ENCODE results near the gene COLEC12.

The COLEC12 gene

DNA sequence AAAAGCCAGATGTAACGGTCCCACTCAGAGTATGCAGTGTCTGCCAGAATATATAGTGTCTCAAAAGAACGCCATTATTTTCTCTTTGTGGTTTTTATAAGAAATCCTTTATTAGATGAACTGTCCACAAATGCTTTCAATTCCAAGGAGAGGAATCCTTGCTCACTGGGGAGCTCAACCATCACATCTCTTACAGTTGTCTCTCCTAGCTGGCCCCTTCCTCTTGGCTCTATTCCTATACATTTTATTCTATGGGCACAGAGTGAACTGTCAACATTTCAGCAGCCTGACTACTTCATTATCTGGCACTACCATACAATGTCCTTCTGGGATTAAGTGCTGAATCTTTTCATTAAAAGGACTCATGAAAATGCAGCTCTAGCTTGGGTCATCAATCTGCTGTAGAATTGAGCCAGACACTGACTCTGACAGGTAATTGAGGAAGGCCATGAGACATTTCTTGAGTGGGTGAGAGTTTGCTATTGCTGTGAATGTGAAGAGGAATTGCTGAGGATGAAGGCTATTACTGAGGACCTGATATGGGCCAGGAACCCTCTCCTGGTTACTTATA is 136.2 kb downstream of the COLEC12 start:
- in situ Hi-C loops (cut with MboI; ENCODE audit: low sequenced_read_pairs) = no loop called here

DNA sequence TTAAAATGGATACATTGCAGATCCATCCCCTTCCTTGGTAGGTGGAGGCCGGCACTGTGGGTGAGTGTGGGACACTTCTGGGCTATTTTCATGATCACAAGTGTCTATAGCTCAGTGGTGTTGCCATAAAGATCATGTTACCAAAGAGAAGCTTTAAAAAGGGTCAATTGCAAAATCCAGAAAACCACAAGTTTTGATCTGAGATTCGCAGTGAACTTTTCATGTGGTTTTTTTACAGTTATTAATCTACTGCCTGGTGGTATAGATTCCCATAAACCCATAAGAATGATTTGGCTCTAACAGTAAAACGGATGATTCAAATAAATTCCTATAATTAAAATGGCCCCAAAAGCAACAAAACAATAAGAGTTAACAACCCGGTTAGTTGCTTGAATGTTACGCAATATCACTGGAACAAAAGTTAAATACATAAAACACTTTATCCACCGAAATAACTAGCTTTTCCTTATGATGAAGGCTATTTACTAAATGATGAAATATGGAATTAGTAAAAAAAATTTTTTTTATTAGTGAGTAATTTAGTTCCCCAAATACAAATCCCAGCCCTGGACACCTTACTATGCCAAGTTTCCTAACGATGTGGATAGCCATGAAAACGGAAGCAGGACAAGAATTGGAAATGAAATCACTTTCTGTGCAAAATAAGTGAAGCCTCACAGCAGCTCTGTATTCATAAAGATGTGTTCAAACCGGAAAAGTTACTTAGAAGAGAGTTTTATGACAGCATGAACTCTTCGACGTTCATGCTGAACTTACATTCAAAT is 137.0 kb downstream of the COLEC12 start:
- in situ Hi-C loops (cut with MboI; ENCODE audit: low sequenced_read_pairs) = no loop called here

DNA sequence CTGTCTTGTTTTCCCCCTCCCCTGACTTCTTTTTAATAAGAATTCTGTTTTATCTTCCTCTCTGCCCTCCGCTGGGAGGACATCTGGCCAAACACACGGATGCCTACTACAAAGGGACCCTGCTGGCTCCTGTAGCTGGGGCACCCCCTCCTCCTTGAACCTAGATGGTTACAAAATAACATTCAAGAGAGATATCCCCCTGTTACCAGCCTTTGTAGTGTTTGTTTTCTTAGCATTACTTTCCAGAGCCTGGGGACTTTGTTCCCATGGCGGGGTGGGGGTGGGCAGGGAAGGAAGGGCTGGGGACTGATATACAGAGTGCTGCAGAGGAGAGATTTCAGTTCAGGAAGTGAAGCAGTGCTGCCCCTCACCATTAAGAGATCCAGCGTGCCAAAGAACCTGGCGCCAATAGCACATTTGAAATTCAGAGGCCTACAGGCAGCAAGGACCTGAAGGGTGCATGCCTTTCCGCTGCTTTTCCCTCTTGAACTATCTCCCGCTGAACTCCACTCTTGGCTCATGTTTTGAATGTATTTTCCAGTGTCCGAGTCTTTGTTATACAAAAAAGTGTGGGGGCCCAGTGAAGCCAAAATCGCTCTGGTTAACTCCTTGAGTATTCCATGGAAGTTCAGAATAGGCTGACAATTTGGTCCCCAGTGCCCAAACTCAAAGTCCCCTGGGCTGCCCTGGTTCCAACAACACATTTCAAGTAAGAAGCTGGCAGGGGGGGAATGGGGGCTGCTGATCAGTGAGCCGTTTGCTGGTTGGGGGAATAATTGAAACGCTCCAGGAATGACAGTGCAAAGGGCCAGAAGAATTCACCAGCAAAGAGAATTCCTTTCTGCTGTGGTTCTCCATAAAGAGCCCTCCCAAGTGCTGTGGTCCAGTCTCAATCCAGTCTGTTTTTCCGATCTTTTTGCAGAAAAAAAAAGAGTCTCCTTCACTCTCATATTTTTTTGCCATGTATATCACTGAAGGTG is 137.9 kb downstream of the COLEC12 start:
- in situ Hi-C loops (cut with MboI; ENCODE audit: low sequenced_read_pairs) = no loop called here

DNA sequence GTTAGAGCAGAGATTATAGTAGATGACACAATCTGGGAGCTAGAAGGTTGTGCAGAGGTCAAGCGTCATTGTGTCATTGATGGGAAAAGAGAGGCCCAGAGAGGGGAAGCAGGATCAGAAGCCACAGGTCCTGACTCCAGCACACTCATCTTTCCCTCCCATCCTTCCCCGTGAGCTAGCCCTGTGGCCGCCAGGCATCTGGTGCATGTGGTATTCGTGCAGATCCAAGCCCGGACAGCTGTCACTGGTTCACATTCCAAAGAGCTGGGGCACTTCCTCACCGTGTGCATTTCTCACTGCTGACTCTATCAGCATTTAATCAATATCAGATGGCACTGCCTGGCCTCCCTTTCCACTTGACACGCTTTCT is 138.6 kb downstream of the COLEC12 start:
- in situ Hi-C loops (cut with MboI; ENCODE audit: low sequenced_read_pairs) = no loop called here

DNA sequence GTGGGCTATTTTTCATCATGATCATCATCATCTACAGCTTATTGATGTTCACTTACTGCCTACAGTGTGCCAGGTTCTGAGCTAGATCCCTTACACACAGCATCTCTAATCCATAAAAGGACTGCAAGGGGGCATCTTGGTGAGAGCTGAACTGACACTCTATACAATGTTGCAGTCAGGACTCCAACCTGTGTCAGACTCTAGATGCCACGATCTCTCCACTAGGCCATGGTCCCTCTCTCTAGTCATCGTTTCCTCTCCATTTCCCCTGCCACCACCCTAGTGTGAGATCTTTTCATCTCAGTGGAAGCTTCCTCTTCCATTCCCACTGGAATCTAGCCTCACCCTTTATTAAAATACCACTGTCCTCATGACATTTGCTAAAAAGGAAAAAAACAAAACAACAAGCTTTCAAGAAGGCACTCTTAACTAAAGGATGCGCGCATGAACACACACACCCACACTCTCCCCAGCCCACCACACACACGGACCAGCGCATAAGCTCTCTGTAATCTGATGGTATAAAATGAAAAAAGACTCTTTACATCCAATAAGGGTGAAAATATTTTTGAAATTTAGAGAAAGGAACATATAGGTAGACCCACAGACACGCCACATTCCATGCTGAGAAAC is 139.3 kb downstream of the COLEC12 start:
- in situ Hi-C loops (cut with MboI; ENCODE audit: low sequenced_read_pairs) = no loop called here

DNA sequence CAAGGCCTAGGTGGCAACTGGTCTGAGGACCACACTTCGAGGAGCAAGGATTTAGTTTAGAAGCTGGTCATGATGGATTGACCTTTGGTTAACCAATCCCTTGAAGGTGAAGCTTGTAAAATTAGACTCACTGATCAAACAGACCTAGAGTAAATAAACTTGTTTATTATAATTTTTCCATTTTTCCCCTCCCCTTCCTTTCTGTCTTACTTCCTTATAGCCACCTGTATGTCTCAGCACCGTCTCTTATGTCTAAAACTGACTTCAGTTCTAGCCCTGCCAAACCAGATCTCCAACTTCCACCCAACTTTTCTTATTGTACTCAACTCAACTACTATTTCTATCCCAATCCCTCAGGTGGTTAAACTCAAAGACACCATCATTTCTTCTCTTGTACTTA is 139.8 kb downstream of the COLEC12 start:
- in situ Hi-C loops (cut with MboI; ENCODE audit: low sequenced_read_pairs) = no loop called here

DNA sequence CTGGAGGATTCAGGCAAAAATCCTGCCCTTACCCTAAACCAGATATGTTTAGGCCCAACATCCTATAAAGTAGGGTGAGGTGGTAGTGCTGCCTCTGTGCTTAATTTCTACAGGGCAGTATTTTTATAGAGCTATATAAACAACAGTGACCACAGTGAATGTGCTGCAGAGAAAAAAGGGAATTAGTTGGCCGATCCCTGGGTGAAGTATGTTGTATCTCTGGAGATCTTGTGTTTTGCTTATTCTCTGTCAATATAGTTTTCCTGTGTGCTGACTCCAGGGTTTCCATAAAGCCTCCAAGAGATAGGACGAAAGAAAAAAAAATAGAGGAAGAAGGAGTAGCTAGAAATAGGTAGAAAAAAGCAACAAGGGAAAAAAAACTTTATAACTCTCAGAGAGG is 143.7 kb downstream of the COLEC12 start:
- in situ Hi-C loops (cut with MboI; ENCODE audit: low sequenced_read_pairs) = no loop called here

DNA sequence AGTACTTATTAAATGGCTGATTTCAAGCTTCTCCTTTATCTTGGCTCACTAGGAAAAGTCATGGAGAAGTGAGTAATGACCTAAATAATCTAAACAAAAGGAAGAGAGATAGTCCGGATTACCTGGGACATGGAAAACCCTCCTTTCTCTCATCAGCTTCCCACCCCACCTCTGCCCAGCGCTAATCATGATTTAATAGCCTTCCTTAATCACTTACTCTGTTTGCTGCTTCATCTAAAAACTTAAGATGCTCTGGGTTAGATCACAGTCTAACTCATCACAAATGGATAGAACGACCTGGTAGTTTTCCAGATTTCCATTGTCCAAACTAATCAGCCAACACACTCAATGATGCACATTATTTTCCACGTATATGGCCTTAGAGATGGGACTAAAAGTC is 144.8 kb downstream of the COLEC12 start:
- in situ Hi-C loops (cut with MboI; ENCODE audit: low sequenced_read_pairs) = no loop called here

DNA sequence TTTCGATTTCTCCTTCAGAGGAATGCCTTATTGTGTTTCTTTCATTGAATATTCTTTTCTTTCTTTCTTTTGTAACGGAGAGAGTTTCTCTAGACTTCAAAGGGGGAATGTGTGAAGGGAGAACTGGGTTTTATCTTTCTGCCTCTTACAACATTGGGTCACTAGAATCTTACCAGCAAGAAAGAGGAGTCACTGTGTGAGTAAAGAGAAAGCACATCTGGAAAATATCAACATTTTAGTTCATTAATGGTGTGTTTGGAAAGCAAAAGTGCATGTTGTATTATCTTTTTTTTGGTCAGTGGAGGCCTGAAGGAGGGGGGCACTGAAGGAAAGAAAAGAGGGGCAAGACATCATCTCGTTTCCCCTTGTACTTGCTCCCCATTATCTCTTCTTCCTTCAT is 146.0 kb downstream of the COLEC12 start:
- in situ Hi-C loops (cut with MboI; ENCODE audit: low sequenced_read_pairs) = no loop called here

DNA sequence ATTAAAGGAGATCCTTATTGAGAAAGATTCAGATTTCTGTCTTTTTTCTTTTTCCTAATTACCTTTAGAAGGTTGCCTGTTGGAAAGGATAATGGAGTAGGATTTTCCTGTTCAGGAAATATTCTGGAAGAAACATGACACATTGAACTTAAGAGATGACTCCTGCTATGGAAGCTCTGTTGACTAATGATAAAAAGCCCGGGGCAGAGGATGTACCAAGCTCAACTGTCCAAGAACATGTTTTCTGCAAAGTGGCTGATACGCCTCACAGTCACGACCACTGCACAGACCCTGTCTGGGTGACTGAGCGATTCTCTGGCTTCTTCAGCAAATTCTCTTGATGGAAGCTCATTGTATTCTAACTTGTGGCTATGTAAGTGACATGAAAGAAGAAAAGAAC is 146.5 kb downstream of the COLEC12 start:
- in situ Hi-C loops (cut with MboI; ENCODE audit: low sequenced_read_pairs) = no loop called here

DNA sequence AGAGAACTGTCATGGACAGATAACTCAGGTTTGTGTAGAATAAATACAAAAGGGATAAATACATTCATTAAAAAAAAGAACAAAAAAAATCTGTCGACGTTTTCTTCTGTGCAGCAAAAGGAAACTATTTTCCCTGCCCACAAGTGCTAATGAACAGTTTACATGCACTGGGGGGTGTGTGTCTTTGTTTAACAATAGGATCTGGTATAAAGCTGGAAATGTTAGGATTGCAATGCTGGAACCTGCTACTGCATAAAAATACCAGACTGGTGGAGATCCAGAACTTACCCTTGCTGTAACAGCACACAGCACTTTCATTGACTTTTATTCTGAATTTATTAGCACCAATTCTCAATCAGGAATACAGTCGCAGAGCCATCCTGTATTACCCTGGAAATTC is 148.1 kb downstream of the COLEC12 start:
- in situ Hi-C loops (cut with MboI; ENCODE audit: low sequenced_read_pairs) = no loop called here

DNA sequence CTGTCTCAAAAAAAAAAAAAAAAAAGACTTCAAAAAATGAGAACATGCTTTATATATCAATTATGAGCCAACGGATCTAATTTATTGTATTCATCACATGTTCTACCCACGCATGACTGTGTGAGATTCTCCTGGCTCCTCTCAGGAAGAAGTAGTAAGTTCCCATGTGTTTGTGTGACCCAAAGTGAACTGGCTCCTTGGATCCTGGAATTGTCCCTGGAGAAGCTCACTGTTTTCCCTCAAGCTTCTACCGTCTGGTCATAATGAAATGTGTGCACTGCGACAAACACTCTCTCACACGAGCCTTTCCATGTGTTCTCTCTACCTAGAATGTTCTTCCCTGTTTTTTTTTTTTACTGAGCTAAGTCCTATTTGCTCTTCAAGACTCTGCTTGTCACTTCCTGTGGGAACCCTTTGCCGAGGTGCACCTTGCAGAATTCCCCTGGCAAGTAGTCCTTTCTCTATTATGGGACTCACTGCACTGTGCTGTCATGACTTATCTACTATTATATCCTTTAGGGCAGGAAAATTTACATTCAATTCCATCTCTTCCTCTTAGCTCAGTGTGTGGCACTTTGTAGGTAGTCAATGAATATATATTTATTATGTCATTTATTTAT is 149.4 kb downstream of the COLEC12 start:
- in situ Hi-C loops (cut with MboI; ENCODE audit: low sequenced_read_pairs) = no loop called here

DNA sequence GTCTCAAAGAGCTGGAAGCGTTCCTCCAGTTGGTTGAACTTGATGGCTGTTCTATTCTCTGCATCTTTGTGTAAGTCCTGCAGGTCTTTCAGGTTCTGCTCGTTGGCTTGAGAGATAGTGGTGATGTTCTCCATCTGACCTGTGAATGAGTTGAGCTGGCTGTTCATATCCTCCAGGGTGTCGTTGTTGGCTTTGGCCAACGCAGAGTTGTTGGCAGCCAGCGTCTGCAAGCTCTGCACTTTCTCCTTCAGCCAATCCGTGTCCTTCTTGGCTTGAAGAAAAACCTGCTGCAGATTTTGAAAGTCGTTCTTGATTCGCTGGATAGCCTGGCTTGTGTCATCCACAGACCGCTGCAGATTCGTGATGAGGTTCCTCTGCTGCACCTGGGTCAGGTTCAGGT is 153.9 kb downstream of the COLEC12 start:
- in situ Hi-C loops (cut with MboI; ENCODE audit: low sequenced_read_pairs) = no loop called here

DNA sequence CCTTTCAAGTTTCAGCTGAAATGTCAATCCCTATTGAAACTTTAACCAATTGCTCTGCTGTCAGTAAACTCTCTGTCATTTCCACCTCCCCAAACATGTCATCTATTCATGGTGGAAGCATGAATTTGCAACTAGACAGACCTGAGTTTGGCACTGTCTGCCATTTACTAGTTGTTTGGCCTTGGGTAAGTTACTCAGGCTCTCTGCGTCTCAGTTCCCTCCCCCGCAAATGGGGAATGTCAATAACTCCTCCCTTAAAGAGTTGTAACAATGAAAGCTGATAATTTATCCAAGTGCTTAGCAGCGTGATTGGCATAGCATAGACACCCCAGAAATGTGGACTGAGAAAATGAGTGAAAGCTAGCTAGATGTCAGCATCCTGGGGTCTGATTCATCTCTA is 159.4 kb downstream of the COLEC12 start:
- in situ Hi-C loops (cut with MboI; ENCODE audit: low sequenced_read_pairs) = no loop called here

DNA sequence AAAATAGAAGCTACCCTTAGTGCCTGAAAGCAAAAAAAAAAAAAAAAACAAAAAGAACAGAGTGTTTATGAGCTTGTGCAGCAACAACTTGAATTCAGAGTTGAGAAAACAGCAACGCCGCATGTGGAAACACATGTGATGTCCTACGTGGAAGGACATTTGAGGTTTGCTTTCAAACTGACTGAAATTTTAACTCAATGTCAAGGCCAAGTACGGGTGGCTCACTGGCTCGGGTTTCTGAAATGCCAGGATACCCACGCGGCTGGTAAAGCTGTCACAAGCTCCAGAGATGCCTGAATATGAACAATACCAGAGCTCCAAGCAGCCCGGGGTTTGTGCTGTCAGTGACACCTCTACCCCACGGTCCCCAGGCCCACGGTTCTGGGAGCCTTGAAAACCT is 160.5 kb downstream of the COLEC12 start:
- in situ Hi-C loops (cut with MboI; ENCODE audit: low sequenced_read_pairs) = no loop called here

DNA sequence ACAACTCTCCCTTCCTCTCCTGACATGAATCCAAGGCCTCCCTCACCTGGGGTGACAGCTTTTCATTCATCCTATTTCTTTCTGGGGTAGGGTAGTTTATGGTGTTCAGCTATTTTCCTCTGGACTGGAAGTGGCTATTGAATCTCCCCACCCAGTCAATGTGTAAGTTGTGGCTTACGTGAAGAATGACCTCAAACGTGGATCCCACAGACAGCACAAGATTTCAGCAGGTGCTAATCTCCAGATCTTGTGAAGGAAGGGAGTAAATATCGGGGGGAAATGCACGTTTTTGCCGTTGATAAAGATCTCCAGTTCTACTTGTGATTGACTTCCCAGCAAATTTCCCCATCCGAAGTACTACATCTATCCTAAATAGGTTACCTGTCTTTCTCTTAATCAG is 161.3 kb downstream of the COLEC12 start:
- in situ Hi-C loops (cut with MboI; ENCODE audit: low sequenced_read_pairs) = no loop called here

DNA sequence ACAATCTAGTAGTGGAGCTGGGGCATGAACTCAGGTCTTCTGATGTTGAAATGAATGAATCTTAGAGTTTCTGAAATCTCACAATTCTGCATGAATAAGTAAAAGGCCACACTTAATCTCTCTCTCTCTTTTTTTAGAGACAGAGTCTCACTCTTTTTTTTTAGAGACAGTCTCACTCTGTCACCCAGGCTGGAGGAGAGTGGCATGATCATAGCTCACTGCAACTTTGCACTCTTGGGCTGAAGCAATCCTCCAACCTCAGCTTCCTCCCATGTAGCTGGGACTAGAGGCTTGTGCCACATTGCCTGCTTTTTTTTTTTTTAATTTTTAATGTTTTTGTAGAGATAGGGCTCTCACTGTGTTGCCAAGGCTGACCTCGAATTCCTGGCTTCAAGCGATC is 163.8 kb downstream of the COLEC12 start:
- in situ Hi-C loops (cut with MboI; ENCODE audit: low sequenced_read_pairs) = no loop called here

DNA sequence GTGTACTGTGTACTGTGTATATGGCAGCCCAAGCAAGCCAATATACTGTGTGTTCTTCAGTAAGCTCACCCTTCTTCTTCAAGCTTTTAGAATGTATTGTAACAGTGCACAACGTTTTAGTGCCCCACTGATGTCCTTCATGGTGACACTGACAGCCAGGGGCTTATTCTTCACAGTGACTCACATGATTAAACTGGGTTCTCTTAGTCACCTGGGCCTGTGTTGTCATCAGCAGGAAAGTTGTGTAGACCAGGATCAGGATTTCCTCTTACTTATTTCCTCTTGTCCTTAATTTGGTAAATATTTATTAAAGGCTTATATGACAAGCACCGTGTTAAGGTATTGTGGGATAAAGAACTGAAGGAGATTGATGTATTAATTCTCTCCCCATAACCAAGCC is 164.8 kb downstream of the COLEC12 start:
- in situ Hi-C loops (cut with MboI; ENCODE audit: low sequenced_read_pairs) = no loop called here

DNA sequence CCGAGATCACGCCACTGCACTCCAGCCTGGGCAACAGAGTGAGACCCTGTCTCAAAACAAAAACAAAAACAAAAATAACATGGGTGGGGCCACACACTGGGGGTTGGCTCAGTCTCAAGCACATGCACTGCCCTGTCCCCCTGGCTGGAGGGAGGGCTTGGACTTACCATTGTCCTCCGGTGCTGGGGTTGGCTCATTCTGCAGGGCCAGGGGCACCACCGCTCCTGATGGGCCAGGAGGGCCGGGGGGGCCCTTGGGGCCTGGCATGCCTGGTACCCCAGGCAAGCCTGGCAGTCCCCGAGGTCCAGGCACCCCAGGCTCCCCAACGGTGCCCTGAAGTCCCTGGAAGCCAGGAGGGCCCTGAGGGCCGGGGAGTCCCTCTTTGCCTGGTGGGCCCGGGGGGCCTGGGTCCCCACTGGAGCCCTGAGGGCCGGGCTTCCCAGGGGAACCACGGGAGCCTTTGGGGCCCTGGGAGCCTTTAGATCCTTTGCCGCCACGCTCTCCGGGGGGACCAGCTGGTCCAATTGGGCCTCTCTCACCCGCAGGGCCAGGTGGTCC is 165.8 kb downstream of the COLEC12 start:
- in situ Hi-C loops (cut with MboI; ENCODE audit: low sequenced_read_pairs) = no loop called here

DNA sequence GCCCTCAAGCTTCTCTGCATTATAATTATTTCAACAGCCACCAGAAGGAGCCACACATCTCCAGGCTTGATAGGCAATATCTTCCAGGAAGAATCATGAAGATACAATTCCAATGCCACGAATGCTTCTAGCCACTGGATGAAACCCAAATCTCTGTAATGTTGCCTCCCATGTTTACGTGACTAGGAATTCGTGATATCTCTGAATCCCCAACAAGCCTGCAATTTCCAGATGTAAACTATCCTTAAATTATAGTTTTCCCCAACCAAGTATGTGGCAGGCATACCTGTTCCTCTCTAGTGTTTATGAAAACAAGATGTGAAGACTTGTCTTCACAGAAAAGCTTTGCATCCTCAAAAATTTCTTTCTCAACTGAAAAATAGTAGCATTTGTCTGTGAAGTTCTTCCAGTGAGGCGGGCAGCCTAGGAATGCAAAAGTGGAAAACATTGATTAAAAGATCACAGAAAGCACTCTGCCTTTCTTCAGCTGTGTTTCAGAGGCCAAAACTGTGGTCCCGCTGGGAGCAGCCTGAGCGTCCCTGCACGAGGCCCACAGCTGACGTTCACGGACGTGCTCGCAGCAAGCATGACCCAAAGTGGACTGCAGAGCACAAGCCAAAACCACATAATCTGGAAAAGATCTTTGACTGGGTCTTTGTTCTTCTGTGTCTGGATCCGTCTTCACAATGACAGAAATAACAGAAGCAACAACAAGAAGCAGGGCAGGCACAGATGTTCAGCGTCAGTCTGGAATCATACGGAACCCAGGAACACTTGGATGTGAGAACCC is 167.6 kb downstream of the COLEC12 start:
- in situ Hi-C loops (cut with MboI; ENCODE audit: low sequenced_read_pairs) = no loop called here

Data from HL-60/S4 treated with retinoic acid at 250 ng/mL for 4 days and 3 days (cell line).